DMS53 treated with DMSO at 0.1 percent for 48 hours (cell line): ENCODE measurements around the gene TRIM43B.
"Not testable (repeated sequence)": the region's sequence is repeated elsewhere in the genome, so short reads cannot be mapped to it uniquely, and the experiment has no call there.

Experiments
- DNase-seq: peaks from one replicate; lab custom pipeline; 2025; ENCODE audit not compliant: unreplicated experiment; lab: John Stamatoyannopoulos, UW

The TRIM43B gene

GRCh38 chr2:95434507-95435076 lies 50.0 kb downstream of the TRIM43B start:
- DNase-seq = not testable (repeated sequence)

- not testable (repeated sequence) for DNase-seq
Observed at GRCh38 chr2:95433973-95434372, 50.6 kb downstream of the TRIM43B start.

- not testable (repeated sequence) for DNase-seq
Observed at GRCh38 chr2:95433373-95433772, 51.2 kb downstream of the TRIM43B start.

- DNase-seq = not testable (repeated sequence)
Observed at GRCh38 chr2:95429748-95430467, 54.6 kb downstream of the TRIM43B start.

- not testable (repeated sequence) for DNase-seq
Observed at GRCh38 chr2:95427196-95427867, 57.2 kb downstream of the TRIM43B start.
